NB4 (cell line): Measurements from ENCODE around the gene PMEL.

Experiments used
- CTCF ChIP-seq: IDR thresholded peaks from one replicate; pipeline ENCODE4 v1.5.1; 2012; ENCODE audit warnings: low read depth, low read length
- MYC ChIP-seq: IDR thresholded peaks from 2 replicates; pipeline ENCODE4 v1.6.1; 2011; ENCODE audit warnings: low read depth, low read length
- POLR2A ChIP-seq: IDR thresholded peaks from 2 replicates; pipeline ENCODE4 v1.6.1; 2011; ENCODE audit warnings: mild to moderate bottlenecking; ENCODE audit not compliant: insufficient read length; ENCODE audit errors: extremely low read depth

GRCh38 chr12:55969356-55969755 lies 3.5 kb upstream of the PMEL start:
- no peak for TF ChIP-seq POLR2A
- TF ChIP-seq CTCF: no peak
- TF ChIP-seq MYC: no peak
